ENCODE measurements around the gene TNFRSF8. TPM values are rescaled to one million over a fixed set of nuclear protein-coding genes. Genes with fewer than 3 reads are reported as not detected.
A peak's percentile ranks its signal among the peaks of the same experiment; 100 is the strongest.

Gene TNFRSF8
- total RNA-seq, 3 donors from 2014 or later (not counting 1 experiment from before 2014, with no cell fraction given): 0.34 to 1.7 (median 0.50) TPM

- H3K27me3 ChIP-seq (ENCODE audit: control insufficient read depth, insufficient read depth, low read length): no peaks in the 10 kb centered on the region
- TF ChIP-seq, protein P1, sequence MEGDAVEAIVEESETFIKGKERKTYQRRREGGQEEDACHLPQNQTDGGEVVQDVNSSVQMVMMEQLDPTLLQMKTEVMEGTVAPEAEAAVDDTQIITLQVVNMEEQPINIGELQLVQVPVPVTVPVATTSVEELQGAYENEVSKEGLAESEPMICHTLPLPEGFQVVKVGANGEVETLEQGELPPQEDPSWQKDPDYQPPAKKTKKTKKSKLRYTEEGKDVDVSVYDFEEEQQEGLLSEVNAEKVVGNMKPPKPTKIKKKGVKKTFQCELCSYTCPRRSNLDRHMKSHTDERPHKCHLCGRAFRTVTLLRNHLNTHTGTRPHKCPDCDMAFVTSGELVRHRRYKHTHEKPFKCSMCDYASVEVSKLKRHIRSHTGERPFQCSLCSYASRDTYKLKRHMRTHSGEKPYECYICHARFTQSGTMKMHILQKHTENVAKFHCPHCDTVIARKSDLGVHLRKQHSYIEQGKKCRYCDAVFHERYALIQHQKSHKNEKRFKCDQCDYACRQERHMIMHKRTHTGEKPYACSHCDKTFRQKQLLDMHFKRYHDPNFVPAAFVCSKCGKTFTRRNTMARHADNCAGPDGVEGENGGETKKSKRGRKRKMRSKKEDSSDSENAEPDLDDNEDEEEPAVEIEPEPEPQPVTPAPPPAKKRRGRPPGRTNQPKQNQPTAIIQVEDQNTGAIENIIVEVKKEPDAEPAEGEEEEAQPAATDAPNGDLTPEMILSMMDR (IDR thresholded peaks at IDR 0.05): no peak
- H3K9me3 Mint-ChIP-seq: no peaks in the 10 kb centered on the region
- no peak overlapping the region for H3K27ac ChIP-seq (ENCODE audit: low read length)
- ATAC-seq (no peak), DNase-seq (no peak)
- 84% methylated on average over 31 of the region's 31 CpGs for WGBS (ENCODE audit: insufficient coverage)
- no peak overlapping the region for H3K4me3 ChIP-seq (ENCODE audit: low read length)
- no peak overlapping the region for H3K27ac Mint-ChIP-seq
- peaks cover 10 to 28% of the 10 kb centered on the region in 2 donors for H3K4me1 Mint-ChIP-seq
- H3K36me3 Mint-ChIP-seq: no peaks in the 10 kb centered on the region
- intact Hi-C loops (cut with micrococcal nuclease): no loop called here
- H3K4me1 ChIP-seq (ENCODE audit: control insufficient read depth, insufficient read depth, low read length): peaks cover 44% of the 10 kb centered on the region
- no peak overlapping the region for H3K4me3 Mint-ChIP-seq
- H3K9me3 ChIP-seq (ENCODE audit: control insufficient read depth, insufficient read depth, low read length): no peaks in the 10 kb centered on the region
- H3K36me3 ChIP-seq (ENCODE audit: control insufficient read depth, insufficient read depth, low read length): no peaks in the 10 kb centered on the region
- no peaks in the 10 kb centered on the region for H3K27me3 Mint-ChIP-seq (ENCODE audit: low read depth in 2 of 2)
These were observed 75.4 kb downstream of the TNFRSF8 start for GRCh38 chr1:12138196-12139168.

DNA sequence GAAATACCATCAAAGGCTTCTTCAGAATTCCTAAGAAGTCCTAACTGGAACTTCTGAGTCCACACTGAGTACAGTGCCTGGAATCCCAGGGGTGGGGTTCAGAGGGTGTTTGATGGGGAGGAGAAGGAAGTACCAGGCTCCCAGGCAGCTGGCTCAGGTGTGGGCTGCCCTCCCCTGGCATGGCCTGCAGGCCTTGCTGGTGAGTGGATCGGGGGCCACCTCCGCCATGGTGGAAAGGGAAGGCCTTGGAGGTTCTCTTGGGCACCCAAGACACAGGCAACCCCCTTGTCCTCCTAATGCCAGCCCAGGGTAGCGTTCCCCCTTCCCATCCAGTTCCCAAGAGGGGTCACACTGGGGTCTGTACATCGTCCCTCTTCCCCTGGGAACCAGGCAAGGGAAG is 76.9 kb downstream of the TNFRSF8 start:
- Histone ChIP-seq H3K4me3 (ENCODE audit: low read length) (no peak overlapping the region), H3K4me1 (ENCODE audit: control insufficient read depth, insufficient read depth, low read length) (peaks cover 46% of the 10 kb centered on the region), H3K27me3 (ENCODE audit: control insufficient read depth, insufficient read depth, low read length) (no peaks in the 10 kb centered on the region), H3K9me3 (ENCODE audit: control insufficient read depth, insufficient read depth, low read length) (no peaks in the 10 kb centered on the region), H3K27ac (ENCODE audit: low read length) (no peak overlapping the region), H3K36me3 (ENCODE audit: control insufficient read depth, insufficient read depth, low read length) (no peaks in the 10 kb centered on the region)
- DNase-seq (no peak), ATAC-seq (no peak)
- intact Hi-C loops (cut with micrococcal nuclease): no loop called here
- 97% methylated on average over 3 of the region's 4 CpGs for WGBS (ENCODE audit: insufficient coverage)
- H3K4me1 Mint-ChIP-seq: peaks cover 10 to 21% of the 10 kb centered on the region in 2 donors
- no peak overlapping the region for H3K4me3 Mint-ChIP-seq
- peak overlapping the region in 1 of 2 donors; percentile 47 for H3K27ac Mint-ChIP-seq
- H3K27me3 Mint-ChIP-seq (ENCODE audit: low read depth in 2 of 2): no peaks in the 10 kb centered on the region
- TF ChIP-seq, protein P1 (IDR thresholded peaks at IDR 0.05): no peak
- H3K36me3 Mint-ChIP-seq: no peaks in the 10 kb centered on the region
- no peaks in the 10 kb centered on the region for H3K9me3 Mint-ChIP-seq

DNA sequence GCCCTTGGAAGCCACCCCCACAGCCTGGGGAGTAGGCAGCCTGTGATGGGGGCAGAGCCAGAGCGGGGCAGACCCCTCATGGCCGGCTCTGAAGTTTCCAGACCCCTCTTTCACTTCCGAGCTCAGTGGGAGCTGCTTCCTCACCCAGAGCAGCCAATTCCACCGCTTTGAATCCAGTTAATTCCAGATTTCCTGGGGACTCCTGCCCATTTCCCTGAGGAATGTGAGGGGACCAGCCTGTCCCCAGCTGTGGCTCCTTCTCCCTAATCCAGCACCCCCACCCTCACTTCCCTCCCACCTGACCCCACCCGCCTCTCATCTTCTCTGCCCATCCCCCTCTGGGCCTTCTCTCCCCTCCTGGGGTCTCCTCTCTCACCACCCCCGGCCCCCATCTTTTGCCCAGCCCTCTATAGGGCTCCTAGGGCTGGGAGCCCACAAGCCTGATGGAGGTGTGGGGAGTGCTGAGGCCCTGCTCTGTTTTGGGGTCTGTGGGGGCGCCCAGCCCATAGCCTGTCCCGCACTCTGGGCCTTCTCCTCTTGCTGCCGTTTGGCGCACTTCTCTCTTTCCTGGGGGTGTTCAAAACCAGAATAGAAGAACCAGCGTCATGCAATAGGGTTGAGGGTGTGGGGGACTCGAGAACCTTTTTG is 77.5 kb downstream of the TNFRSF8 start:
- Histone ChIP-seq H3K36me3 (ENCODE audit: control insufficient read depth, insufficient read depth, low read length) (no peaks in the 10 kb centered on the region), H3K27me3 (ENCODE audit: control insufficient read depth, insufficient read depth, low read length) (no peaks in the 10 kb centered on the region), H3K4me3 (ENCODE audit: low read length) (no peak overlapping the region), H3K9me3 (ENCODE audit: control insufficient read depth, insufficient read depth, low read length) (no peaks in the 10 kb centered on the region), H3K27ac (ENCODE audit: low read length) (no peak overlapping the region), H3K4me1 (ENCODE audit: control insufficient read depth, insufficient read depth, low read length) (peaks cover 51% of the 10 kb centered on the region)
- intact Hi-C loops (cut with micrococcal nuclease): no loop called here
- Mint-ChIP-seq H3K4me3 (no peak overlapping the region), H3K27ac (no peak overlapping the region), H3K9me3 (no peaks in the 10 kb centered on the region), H3K27me3 (ENCODE audit: low read depth in 2 of 2) (no peaks in the 10 kb centered on the region), H3K4me1 (peaks cover 10 to 21% of the 10 kb centered on the region in 2 donors), H3K36me3 (no peaks in the 10 kb centered on the region)
- TF ChIP-seq, protein P1 (IDR thresholded peaks at IDR 0.05): no peak
- DNase-seq (no peak), ATAC-seq (no peak)
- 91% methylated on average over 9 of the region's 12 CpGs for WGBS (ENCODE audit: insufficient coverage)
